MM.1S (cell line): ENCODE data around the gene BAAT.

Experiments
- CTCF ChIP-seq: fragments of 300-600 bp; sonication (generic); IDR thresholded peaks from 2 replicates; pipeline ENCODE4 v1.5.1; 2016; ENCODE audit warnings: antibody characterized with exemption, low read length, mixed read lengths
- EZH2 ChIP-seq: fragments of 300-600 bp; sonication (generic); optimal IDR thresholded peaks from 2 replicates; pipeline ENCODE3; 2017; ENCODE audit warnings: low read depth, mild to moderate bottlenecking, antibody characterized with exemption, low read length, mixed read lengths

- TF ChIP-seq CTCF (no peak), EZH2 (no peak)
Measured at GRCh38 chr9:101427358-101427757, 42.6 kb upstream of the BAAT start.
